Cardiac septum (tissue), 1 donor: Measurements from ENCODE around the gene PPP4R2. TPM values are rescaled to one million over a fixed set of nuclear protein-coding genes. Genes with fewer than 3 reads are reported as not detected.

Experiments used
- DNase-seq: peaks from one replicate; pipeline ENCODE4 v3.0.0-alpha.2; 2020; ENCODE audit warnings: low spot score
- intact Hi-C: fragments of 100-400 bp; cut with DNase I; formaldehyde crosslinking; loops from one replicate; pipeline ENCODE4 v1.14.0; 2022
- long read RNA-seq: library from polyadenylated mRNA; unstranded; transcript quantifications from one replicate; pipeline ENCODE4 v2.0.0, GENCODE V29; 2021
- total RNA-seq: library from RNA; stranded (reverse); fragmentation: NEBNext Ultra II Directional; extraction: Animal tissue kit (Norgen Biotek cat#: 25700); gene quantifications from one replicate; pipeline ENCODE4 v1.2.1, GENCODE V29; 2021
- donor health status: DM: no; HTN: no; CAD: no.

The PPP4R2 gene
- total RNA-seq: 46.6 TPM
- long read RNA-seq, full-length matches to known transcripts: 64 of 84 reads
- long read RNA-seq, partial matches to known transcripts: 13 of 84 reads
- long read RNA-seq, other reads (novel, unspliced or antisense): 7 of 84 reads

GRCh38 chr3:72996473-72997333 lies at the start of gene PPP4R2:
Gene PPP4R2, plus strand, starts transcription at chr3:72996811. Its CDS starts 227 bp downstream, at chr3:72997038.
- intact Hi-C loops: loop anchor here (2.0 to 5.0 kb wide), 6 partner anchors 34 to 149 kb away; partner anchors contain the start of genes GXYLT2 and SHQ1
- DNase-seq: peak; percentile 96

- intact Hi-C loops: no loop called here
- DNase-seq: no peak
Observed at GRCh38 chr3:72947715-72948490, 48.7 kb upstream of the PPP4R2 start.

- intact Hi-C loops: no loop called here
- no peak for DNase-seq
Observed at GRCh38 chr3:72949016-72949415, 47.6 kb upstream of the PPP4R2 start.

GRCh38 chr3:72950372-72950771 lies 46.2 kb upstream of the PPP4R2 start:
- intact Hi-C loops: no loop called here
- DNase-seq: no peak

- intact Hi-C loops: no loop called here
- DNase-seq: no peak
Observed at GRCh38 chr3:72950801-72951200, 45.8 kb upstream of the PPP4R2 start.

- intact Hi-C loops: no loop called here
- DNase-seq: no peak
Observed at GRCh38 chr3:72951259-72951722, 45.3 kb upstream of the PPP4R2 start.

- no peak for DNase-seq
- intact Hi-C loops: no loop called here
Observed at GRCh38 chr3:72953325-72953956, 43.2 kb upstream of the PPP4R2 start.

- no peak for DNase-seq
- intact Hi-C loops: no loop called here
Observed at GRCh38 chr3:72957297-72957696, 39.3 kb upstream of the PPP4R2 start.

GRCh38 chr3:72959336-72959735 lies 37.3 kb upstream of the PPP4R2 start:
- no peak for DNase-seq
- intact Hi-C loops: no loop called here

- no peak for DNase-seq
- intact Hi-C loops: loop anchor here (5.0 kb wide), 1 partner anchor 36 kb away; the partner anchor contains the start of gene PPP4R2
Observed at GRCh38 chr3:72960812-72961518, 35.6 kb upstream of the PPP4R2 start.

- intact Hi-C loops: loop anchor here (5.0 kb wide), 1 partner anchor 36 kb away; the partner anchor contains the start of gene PPP4R2
- no peak for DNase-seq
Observed at GRCh38 chr3:72961752-72962151, 34.9 kb upstream of the PPP4R2 start.

- no peak for DNase-seq
Observed at GRCh38 chr3:72962317-72962716, 34.3 kb upstream of the PPP4R2 start.

GRCh38 chr3:72964633-72965032 lies 32.0 kb upstream of the PPP4R2 start:
- intact Hi-C loops: loop anchor here (5.0 kb wide), 1 partner anchor 33 kb away; the partner anchor contains the start of gene PPP4R2
- DNase-seq: no peak

More at GRCh38 chr3:72962317-72962716, 34.3 kb upstream of the PPP4R2 start:
- intact Hi-C loops: loop anchor here (5.0 kb wide), 1 partner anchor 35 kb away; the partner anchor contains the start of gene PPP4R2

- no peak for DNase-seq
- intact Hi-C loops: no loop called here
Observed at GRCh38 chr3:72968266-72968664, 28.3 kb upstream of the PPP4R2 start.

- intact Hi-C loops: no loop called here
- DNase-seq: no peak
Observed at GRCh38 chr3:72969766-72970165, 26.8 kb upstream of the PPP4R2 start.

GRCh38 chr3:72970942-72971341 lies 25.7 kb upstream of the PPP4R2 start:
- intact Hi-C loops: no loop called here
- DNase-seq: no peak

- no peak for DNase-seq
- intact Hi-C loops: no loop called here
Observed at GRCh38 chr3:72972706-72973030, 23.9 kb upstream of the PPP4R2 start.

- DNase-seq: no peak
- intact Hi-C loops: no loop called here
Observed at GRCh38 chr3:72973031-72973723, 23.4 kb upstream of the PPP4R2 start.
